ENCODE measurements around the gene DNAJB9.
A peak's percentile ranks its signal among the peaks of the same experiment; 100 is the strongest.
"Not testable (repeated sequence)": the region's sequence is repeated elsewhere in the genome, so short reads cannot be mapped to it uniquely, and the experiment has no call there.

DNAJB9 gene

DNA sequence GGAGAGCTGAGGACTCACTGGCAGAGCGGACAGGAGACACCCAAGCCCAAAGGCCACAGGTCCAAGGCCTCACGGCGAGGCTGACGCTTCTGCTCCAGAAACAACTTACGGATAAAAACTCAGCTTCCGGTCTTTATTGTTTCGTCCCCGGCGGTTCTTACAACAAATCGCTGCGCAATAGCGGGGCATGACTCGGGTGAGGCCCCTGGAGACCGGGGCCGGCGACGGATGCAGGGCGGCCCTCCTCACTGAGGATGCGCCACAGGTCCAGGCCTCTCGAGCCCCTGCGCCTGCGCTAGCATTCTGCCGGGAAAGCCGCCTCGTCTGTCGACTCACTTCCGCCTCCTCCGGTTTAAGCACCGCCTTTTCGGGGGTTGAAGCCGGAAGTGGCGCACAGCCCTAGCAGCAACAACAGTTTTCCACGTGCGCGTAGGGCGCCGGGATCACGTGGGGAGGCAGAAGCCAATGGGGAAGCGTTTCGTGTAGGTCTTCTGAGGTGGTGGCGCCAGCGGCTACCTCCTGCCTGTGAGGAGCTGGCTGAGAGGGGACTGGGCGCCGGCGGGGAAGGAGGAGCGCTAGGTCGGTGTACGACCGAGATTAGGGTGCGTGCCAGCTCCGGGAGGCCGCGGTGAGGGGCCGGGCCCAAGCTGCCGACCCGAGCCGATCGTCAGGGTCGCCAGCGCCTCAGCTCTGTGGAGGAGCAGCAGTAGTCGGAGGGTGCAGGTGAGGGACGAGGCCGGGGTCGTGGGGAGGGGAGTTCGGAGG lies at the start of gene DNAJB9, which contains the start of gene THAP5:
Gene DNAJB9, plus strand, starts transcription at position 494 of the 765 bp plus-strand sequence. CDS start 1,853 bp downstream, outside the sequence.
Gene THAP5, minus strand, starts transcription at position 326 of the 765 bp plus-strand sequence. Its CDS starts 137 bp downstream, at position 189.
- peak; percentile 99 for DNase-seq

DNA sequence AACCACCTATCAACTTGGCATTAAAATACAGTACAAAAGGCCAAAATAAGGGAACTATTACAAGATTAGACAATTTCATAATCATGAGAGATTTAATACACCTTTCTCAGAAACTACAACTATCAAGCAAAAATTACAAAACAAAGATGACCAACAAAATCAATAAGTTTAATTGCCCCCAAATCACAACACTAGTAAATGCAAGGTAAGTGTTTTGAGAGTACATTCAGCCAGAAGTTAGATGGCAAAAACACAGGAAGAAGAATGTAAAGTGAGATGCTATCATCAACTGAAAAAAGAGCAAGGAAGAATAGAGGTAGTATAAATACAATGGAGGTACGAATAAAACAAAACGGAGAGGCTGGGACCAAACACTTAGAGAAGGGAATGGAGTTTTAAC lies 46.9 kb upstream of the DNAJB9 start:
- no peak for DNase-seq

GRCh38 chr7:108525327-108525984 lies 44.2 kb upstream of the DNAJB9 start:
- peak; percentile 86 for DNase-seq

DNA sequence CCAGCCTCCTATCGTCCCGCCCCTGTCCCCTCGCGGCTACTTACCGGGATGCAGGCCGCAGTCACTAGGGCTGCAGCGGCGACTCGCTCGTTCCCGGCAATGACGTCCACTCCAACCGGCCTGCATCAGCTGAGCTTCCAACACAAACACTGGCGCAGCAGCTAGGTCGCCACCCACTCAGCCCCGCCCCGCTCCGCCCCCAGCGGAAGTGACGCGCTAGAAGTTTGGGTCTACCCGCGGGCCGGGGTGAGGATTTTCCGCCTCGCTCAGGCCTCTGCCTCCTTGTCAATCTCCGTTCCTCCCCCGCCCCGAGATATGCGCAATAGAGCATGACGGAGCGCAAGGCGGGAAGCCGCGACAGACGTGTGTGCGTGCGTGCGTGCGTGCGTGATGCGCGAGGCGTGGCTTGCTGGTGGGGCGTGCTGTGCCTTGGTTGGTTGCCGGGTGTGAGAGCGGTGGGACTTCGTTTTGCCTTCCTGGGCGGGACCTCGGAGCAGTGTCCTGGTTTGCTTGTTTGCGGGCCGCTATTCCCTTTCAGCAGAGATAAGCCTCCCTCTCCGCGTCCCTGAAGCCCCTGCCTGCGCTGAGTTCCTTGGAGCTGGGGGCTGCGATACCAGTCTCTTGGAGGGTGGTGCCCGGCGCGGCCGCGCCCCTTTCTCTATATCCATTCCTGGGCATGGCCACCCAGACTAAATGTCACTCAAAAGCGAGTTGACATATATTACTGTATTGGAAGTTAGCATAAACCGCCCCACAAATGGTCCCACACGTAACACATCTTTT lies 43.5 kb upstream of the DNAJB9 start, which contains the start of gene PNPLA8:
Gene PNPLA8, minus strand, starts transcription at position 151 of the 783 bp plus-strand sequence. CDS start 10,644 bp downstream, outside the sequence.
- DNase-seq, result peak; percentile 99

- no peak for DNase-seq
Measured at GRCh38 chr7:108526768-108527017, 43.0 kb upstream of the DNAJB9 start.

GRCh38 chr7:108528183-108528712 lies 41.4 kb upstream of the DNAJB9 start:
- DNase-seq, result no peak

DNA sequence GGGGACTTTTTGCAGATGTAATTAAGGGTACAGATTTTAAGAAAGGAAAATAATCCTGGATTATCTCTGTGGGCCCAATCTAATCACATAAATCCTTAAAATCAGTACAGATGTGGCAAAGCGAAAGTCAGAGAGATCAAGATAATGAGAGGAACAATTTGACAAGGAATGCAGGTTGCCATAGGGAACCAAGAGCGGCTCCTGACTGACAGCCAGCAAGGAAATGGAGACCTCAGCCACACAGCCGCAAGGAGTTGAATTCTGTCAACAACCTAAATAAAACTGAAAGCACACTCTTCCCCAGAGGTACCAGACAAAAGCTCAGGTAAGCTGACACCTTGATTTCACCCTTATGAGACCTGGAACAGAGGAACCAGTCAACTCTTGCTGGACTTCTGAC lies 40.3 kb upstream of the DNAJB9 start:
- no peak for DNase-seq

GRCh38 chr7:108533712-108534111 lies 36.0 kb upstream of the DNAJB9 start:
- no peak for DNase-seq

GRCh38 chr7:108535257-108535656 lies 34.4 kb upstream of the DNAJB9 start:
- DNase-seq, result no peak

GRCh38 chr7:108535744-108536143 lies 33.9 kb upstream of the DNAJB9 start:
- DNase-seq, result no peak

- DNase-seq, result no peak
Measured at GRCh38 chr7:108537229-108537628, 32.4 kb upstream of the DNAJB9 start.

- not testable (repeated sequence) for DNase-seq
Measured at GRCh38 chr7:108538236-108538635, 31.4 kb upstream of the DNAJB9 start.

DNA sequence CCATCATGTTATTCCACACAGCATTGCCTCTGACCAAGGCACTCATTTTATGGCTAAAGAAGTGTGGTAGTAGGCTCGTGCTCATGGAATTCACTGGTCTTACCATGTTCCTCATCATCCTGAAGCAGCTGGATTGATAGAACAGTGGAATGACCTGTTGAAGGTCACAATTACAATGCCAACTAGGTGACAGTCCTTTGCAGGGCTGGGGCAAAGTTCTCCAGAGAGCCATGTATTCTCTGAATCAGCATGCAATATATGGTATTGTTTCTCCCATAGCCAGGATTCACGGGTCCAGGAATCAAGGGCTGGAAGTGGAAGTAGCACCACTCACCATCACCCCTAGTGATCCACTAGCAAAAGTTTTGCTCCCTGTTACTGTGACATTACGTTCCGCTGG lies 31.0 kb upstream of the DNAJB9 start:
- not testable (repeated sequence) for DNase-seq

GRCh38 chr7:108541478-108541877 lies 28.2 kb upstream of the DNAJB9 start:
- no peak for DNase-seq

DNA sequence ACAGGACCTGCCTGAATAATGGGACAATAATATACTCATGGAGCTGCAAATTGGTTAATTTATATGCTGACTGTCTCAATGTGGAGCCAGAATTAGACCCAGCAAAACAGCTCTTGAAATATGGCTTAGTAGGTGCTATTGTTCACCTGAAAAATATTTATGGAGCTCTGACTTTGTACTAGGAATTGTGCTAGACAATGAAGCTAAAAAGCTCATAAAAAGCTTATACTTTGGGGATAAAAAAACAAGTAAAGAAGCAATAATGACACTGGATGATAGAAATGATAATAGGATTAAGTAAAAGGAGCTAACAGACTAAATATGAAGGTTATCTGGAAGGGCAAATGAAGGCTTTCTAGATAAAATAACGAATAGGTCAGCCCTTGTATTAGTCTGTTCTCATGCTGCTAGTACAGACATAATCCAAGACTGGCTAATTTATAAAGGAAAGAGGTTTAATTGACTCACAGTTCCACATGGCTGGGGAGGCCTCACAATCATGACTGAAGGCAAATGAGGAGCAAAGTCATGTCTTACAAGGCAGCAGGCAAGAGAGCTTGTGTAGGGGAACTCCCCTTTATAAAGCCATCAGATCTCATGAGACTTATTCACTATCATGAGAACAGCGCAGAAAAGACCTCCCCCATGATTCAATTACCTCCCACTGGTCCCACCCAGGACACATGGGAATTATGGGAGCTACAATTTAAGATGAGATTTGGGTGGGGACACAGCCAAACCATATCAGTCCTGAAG lies 21.4 kb upstream of the DNAJB9 start:
- DNase-seq, result not testable (repeated sequence)

- not testable (repeated sequence) for DNase-seq
Measured at GRCh38 chr7:108556665-108557064, 13.0 kb upstream of the DNAJB9 start.

- no peak for DNase-seq
Measured at GRCh38 chr7:108557191-108557590, 12.5 kb upstream of the DNAJB9 start.

DNA sequence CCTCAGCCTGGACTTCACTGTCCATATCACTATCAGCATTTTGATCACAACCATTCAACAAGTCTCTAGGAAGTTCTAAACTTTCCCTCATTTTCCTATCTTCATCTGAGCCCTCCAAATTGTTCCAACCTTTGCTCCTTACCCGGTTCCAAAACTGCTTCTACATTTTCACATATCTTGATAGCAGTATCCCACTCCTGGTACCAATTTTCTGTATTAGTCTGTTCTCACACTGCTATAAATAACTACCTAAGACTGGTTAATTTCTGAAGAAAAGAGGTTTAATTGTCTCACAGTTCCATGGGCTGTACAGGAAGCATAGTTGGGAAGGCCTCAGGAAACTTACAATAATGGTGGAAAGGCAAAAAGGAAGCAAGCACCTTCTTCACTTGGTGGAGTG lies 12.1 kb upstream of the DNAJB9 start:
- no peak for DNase-seq

GRCh38 chr7:108559253-108559652 lies 10.4 kb upstream of the DNAJB9 start:
- DNase-seq, result no peak

- no peak for DNase-seq
Measured at GRCh38 chr7:108561047-108561619, 8.5 kb upstream of the DNAJB9 start.

DNA sequence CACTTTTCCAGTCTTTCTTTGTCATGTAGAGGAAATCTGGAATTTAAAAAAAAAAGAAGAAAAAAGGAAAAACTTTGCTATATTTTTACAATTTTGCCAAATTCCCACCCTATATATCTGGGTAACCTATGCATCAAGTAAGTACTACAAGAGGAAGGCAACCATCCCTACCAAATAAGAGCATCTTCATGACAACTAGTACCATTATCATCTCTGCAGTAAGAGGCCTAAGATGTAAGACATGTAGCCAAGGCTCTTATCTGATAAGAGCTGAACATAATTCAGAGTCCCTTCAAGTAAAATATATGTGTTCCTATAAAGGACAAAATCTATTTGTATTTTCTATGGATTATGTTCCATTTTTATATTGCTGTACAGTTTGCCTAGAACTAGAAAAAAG lies 3.7 kb upstream of the DNAJB9 start:
- DNase-seq, result no peak

GRCh38 chr7:108568801-108569380 lies 783 bp upstream of the DNAJB9 start:
- no peak for DNase-seq
